ENCODE data around the gene MYH10. TPM values are rescaled to one million over a fixed set of nuclear protein-coding genes. Genes with fewer than 3 reads are reported as not detected.
"Not testable (repeated sequence)": the region's sequence is repeated elsewhere in the genome, so short reads cannot be mapped to it uniquely, and the experiment has no call there.

MYH10 gene
- polyA plus RNA-seq (ENCODE audit: insufficient read length in 4 of 4) = 100 to 1,000 TPM; 244 to 428 (median 267) TPM

DNA sequence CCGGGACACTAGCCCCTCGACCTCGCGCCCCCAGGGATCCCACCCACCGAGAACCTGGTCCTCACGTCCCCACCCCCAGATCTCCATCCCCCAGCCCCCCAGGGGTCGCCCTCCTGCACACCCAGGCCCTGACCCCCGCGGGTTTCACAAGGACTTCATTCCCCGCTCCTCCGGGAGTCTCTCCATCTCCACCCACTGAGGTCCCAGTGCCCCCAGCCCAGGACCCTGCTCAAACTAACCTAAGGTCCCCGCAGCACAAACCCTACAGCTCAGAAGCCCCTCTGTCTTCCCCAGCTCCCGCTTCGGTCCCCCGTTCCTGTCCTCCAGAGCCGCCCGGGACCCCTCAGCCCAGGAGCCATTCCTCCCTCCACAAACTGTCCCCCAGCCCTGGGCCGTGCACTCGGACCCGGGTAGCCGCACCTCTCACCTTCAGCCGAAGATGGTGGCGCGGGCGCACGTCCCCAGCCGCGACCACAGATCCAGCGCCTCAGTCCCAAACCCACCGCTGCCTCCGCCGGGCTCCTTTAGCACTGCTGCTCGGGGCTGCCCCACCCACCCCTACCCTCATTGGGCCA lies at the start of gene MYH10:
TSS of gene MYH10 (minus strand) at position 499 of the 575 bp plus-strand sequence. CDS start 7,479 bp downstream, outside the sequence.
- no peak for DNase-seq (ENCODE audit: low read depth in 4 of 4, low spot score in 3 of 4)

DNA sequence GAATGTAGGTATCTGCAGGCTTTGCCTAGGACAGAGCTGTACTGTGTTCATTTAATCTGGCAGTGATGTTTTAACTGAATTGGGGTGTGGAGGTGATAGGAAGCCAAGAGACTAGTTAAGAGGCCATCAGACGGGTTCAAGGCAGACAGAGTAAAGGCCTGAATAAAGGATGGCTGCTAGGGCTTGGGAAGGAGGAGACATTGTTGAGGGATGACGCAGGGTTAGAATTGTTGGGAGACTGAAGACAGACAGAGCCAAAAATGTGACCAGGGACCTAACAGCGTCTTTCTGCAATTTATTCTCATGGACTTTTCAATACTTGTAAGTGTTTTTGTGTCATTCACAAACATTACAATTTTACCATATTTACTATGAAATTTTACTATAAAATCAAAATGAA lies 48.6 kb upstream of the MYH10 start:
- no peak for DNase-seq (ENCODE audit: low read depth in 4 of 4, low spot score in 3 of 4)

DNA sequence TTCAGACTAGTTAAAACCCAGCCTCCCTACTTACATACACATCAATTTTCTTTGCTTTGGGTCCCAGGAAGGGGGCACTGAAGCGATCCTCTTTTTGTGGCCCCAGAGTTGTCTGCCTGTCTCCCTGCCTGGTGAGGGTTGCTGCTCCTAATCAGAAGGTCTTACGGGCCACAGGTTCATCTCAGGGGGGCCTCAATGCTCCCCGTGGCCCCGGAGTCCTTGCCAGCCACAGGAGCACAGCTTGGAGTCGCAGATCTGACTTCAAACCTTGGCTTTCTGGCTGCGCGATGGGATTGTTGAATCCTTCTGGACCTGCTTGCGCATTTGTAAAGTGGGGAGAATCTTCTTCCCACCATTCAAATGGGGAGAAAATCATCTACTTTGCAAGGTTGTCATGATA lies 44.8 kb upstream of the MYH10 start:
- DNase-seq (ENCODE audit: low read depth in 4 of 4, low spot score in 3 of 4) = no peak

DNA sequence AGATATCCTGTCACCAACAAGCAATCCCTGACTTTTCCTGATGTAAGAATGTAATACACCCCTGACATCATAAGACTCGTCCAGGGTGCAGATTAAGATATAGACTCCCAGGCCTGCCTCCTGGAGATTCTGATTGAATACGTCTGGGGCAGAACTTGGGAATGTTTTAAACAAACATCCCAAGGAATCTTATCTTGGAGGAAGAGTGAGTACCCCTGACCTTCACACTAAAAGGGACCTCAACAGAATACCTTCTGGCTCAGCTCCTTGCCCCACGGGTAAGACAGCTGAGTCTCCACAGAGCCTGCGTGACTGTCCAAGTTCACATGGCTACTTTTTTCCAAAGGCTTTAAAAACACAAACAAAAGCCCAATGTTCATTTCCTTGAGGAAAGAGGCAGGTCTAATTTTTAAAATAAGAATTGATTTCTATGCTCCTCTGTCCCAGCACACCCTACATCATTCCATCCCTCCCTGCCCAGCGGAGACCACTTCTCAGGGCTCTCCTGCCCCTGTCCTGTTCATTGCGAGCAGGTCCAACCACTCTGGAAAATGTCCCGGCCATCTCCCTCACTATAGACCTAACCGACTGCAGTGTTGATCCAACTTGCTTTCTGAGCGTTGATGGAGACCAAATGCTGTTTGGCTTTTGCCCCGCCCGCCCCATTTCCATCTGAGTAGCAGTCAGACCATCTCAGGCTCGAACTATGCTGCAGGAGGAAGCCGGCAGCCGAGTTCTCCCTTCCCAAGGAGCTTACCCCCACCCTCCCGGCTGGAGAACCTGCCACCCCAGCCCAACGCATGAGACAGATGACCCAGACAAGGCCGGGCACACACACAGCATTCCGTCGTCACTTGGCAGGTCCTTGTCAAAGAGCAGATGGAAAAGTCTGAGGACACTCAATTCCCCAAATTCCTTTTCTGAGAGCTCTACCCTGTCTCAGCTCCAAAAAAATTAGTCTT lies 44.1 kb upstream of the MYH10 start:
- DNase-seq (ENCODE audit: low read depth in 4 of 4, low spot score in 3 of 4) = peak in 1 of 4 donors; percentile 55

DNA sequence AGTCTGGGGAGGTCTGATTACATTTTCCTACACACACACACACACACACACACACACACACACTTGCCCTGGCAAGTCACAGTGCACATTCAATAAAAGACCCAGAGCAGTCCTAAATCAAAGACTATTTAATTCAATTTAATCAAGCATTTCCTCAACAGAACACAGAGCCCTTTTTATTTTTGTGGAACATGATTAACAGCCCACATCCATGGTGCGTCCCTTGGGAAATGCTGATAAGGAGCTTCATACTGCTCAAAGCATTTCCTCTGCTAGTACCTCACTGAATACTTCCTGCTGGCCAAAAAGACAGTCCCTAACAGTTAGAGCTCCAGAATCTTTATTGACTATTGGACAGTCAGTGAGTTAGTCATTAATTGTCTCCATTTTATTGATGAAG lies 43.1 kb upstream of the MYH10 start:
- peak in 1 of 4 donors; percentile 50 for DNase-seq (ENCODE audit: low read depth in 4 of 4, low spot score in 3 of 4)

DNA sequence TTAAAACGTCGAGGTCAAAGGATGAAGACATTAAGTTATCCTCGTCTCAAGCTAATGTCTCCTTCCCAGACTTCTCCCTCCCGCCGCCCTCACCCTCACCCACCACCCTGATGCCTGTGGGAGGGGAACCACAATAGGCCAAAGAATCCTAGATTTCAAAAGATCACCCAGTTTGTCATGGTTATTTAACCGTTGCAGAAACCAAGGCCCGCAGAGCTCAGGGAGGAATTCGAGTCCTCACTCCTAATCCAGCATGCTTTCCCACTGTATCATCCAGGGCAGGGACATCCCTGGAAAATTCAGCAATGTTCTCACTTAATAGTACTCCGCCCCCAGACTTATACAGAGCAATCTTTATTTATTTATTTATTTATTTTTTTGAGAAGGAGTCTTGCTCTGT lies 41.8 kb upstream of the MYH10 start:
- no peak for DNase-seq (ENCODE audit: low read depth in 4 of 4, low spot score in 3 of 4)

DNA sequence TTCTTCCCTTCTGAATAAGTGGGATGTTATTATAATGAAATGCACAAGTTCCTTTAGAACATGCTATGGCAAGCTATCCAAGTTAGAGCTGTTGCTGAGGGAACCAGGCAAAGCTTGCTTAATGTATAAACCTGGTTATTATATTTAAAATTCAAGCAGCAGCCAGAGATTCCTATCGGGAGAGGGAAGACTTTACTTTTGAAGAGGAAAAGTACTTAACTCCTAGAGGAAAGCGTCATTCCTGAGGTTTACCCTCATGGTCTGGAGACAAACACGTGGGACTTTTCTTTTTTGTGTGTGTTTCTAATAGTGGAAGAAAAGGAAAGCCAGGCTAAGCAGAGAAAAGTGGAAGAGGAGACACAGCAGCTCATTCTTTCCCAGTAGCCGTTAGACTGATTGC lies 39.9 kb upstream of the MYH10 start:
- no peak for DNase-seq (ENCODE audit: low read depth in 4 of 4, low spot score in 3 of 4)

DNA sequence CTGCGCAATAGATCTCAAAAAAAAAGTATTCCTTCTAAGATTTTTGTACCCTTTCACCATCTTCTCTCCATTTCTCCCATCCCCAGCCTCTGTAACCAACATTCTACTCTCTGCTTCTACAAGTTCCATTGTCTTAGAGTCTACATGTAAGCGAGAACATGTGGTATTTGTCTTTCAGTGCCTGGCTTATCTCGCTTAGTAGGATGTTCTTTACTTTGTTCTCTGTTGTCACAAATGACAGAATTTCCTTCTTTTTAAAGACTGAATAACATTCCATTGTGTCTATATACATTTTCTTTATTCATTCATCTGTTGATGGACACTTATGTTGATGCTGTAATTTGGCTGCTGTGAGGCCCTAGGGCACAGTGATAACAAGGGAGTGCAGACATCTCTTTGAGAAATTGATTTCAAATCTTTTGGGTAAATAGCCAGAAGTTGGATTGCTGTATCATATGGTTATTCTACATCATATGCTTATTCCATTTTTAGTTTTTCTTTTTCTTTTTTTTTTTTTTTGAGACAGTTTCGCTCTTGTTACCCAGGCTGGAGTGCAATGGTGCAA lies 37.7 kb upstream of the MYH10 start:
- no peak for DNase-seq (ENCODE audit: low read depth in 4 of 4, low spot score in 3 of 4)

DNA sequence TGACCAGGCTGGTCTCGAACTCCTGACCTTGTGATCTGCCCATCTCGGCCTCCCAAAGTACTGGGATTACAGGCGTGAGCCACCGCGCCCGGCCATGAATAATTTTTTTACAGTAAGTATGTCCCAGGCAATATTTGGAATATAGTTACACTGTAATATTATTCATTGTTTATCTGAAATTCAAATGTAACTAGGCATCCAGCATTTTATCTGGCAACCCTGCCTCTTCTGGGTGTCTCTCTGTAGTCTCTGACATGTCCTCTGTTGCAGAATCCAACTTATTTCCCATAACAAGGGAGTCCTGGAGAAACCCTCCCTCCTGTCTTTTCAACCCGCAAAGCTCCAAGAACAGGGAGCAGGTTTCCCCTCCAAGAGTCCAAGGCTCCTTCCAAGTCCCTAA lies 36.9 kb upstream of the MYH10 start:
- no peak for DNase-seq (ENCODE audit: low read depth in 4 of 4, low spot score in 3 of 4)

DNA sequence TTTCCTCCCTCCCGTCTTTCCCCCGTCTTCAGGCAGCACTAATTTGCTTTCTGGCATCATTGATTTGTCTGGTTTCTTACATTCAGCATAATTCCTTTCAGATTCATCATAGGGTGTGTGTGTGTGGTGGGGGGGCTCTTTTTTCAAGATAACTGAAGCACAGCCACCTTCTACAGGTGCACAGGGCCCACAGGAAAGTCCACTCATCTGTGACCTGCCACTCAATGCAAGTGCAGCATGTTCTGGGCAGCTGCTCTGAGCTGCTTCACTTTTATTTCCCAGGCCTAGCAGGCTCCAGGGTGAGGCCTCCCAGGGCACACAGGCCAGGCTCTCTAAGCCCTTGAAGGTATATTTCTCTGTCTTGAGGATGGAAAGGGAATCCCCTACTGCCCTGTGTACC lies 35.2 kb upstream of the MYH10 start:
- DNase-seq (ENCODE audit: low read depth in 4 of 4, low spot score in 3 of 4) = no peak

DNA sequence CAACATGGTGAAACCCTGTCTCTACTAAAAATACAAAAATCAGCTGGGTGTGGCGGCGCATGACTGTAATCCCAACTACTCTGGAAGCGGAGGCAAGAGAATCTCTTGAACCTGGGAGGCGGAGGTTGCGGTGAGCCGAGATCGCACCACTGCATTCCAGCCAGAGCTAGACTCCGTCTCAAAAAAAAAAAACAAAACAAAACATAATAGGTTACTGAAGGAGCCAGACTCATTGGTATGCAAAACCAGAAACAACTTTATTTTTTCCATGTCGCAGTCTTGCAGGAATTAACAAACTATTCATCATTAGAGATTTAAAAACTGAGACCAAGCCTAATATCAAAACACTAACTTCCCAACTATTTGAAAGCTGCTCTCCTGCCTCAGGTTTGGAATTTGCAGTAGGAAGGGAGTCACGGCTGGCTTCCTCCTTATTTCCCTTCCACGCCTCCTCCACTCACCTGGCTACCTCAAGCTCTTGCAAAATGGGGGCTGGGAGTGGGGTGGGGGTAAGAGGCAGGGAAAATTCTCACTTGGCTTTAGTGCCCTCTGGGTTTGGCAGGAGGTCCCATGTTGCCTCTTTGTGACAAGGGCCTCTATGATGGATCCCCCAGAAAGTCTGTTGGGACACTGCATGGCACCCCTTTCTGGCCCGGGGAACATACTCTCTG lies 34.1 kb upstream of the MYH10 start:
- DNase-seq (ENCODE audit: low read depth in 4 of 4, low spot score in 3 of 4) = no peak

DNA sequence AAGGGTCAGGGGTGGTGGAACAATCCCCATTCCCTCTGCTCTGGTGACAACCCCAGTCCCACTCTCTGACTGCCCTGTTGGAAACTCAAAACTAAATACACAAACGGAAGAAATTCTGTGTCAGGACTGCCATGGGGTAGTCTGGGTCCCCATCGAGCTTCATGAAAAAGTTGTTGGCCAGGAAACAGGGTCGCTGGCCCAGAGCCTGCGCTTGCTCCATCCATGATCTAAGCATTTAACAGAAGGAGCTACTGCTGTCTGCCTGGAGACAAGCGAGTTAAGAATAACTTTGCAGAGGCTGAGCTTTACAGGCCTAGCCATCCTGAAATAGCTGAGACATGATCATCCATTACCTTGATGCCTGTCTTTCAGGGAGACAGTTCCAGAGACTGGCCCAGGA lies 32.4 kb upstream of the MYH10 start:
- DNase-seq (ENCODE audit: low read depth in 4 of 4, low spot score in 3 of 4) = no peak

DNA sequence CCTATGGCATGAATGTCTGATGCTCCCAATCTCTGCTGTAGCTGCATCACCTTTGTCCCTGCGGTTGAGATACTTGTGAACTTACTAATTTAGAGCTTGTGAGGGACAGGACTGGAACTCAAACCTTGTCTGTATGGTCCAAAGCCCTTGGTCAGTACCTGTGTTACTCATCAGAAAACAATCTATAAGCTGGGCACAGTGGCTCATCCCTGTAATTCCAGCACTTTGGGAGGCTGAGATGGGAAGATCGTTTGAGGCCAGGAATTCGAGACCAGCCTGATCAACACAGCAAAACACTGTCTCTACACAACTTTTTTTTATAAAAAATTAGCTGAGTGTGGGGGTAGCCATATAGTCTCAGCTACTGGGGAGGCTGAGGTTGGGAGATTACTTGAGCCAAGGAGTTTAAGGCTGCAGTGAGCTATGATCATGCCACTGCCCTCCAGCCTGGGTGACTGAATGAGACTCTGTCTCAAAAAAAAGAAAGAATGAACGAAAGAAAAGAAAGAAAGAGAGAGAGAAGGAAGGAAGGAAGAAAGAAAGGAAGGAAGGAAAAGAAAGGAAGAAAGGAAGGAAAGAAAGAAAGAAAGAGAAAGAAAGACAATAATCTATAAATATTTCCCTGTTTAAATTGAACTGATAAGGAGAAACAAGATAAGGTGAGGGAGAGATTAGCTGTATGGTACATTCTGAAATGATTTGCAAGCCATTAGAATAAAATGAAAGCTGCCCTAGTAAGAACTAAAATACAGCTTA lies 31.7 kb upstream of the MYH10 start:
- DNase-seq (ENCODE audit: low read depth in 4 of 4, low spot score in 3 of 4) = no peak

DNA sequence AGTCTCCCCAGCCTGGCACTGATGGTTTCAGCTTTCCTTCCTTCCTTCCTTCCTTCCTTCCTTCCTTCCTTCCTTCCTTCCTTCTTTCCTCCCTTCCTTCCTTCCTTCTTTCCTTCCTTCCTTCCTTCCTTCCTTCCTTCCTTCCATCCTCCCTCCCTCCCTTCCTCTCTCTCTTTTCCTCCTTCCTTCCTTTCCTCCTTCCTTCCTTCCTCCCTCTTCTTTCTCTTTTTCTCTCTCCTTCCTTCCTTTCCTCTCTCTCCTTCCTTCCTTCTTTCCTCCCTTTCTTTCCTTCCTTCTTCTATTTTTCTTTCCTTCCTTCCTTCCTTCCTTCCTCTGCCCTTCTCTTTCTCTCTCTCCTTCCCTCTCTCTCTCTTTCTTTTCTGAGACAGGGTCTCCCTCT lies 30.2 kb upstream of the MYH10 start:
- DNase-seq (ENCODE audit: low read depth in 4 of 4, low spot score in 3 of 4) = not testable (repeated sequence)

DNA sequence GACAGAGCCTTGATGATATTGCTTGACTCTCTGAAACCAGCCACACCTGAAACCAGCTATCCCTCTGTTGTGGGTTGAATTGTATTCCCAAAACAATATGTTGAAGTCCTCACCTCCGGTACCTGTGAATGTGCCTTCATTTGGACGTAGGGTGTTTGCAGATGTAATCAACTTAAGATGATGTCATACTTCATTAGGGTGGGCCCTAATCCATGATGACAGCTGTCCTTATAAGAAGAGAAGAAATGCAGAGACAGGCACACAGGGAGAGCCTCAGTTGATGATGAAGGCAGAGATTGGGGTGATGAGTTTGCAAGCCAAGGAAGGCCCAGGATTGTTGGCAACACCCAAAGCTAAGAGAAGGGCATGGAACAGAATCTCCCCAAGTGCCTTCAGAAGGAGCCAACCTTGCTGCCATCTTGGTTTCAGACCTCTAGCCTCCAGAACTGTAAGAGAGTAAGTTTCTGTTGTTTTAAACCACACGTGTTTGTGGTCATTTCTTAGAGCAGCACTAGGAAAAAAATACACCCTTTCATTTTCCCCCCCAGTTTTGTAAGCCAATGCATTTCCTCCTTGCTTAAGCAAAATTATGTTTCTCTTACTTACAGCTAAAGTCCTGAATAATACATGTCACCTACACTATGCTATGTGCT lies 29.4 kb upstream of the MYH10 start:
- DNase-seq (ENCODE audit: low read depth in 4 of 4, low spot score in 3 of 4) = no peak

DNA sequence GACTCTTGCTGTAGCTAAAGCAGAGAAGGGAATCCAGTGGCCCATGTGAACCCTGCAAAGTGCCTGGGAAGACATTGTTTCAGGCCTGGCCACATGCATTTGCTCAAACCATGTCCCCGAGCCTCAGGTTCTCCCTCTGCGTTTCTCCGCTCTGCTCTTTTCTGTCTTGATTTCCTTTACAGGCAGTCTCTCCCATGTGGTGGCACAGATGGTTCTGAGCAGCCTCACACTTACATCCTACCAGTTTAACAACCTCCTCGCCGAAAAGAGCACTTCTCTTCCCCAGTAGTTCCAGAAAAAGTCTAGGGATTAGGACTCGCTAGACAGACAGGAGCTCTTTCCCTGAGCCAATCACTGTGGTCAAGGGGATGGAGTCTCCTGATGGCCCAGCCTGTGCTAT lies 28.3 kb upstream of the MYH10 start:
- DNase-seq (ENCODE audit: low read depth in 4 of 4, low spot score in 3 of 4) = no peak

DNA sequence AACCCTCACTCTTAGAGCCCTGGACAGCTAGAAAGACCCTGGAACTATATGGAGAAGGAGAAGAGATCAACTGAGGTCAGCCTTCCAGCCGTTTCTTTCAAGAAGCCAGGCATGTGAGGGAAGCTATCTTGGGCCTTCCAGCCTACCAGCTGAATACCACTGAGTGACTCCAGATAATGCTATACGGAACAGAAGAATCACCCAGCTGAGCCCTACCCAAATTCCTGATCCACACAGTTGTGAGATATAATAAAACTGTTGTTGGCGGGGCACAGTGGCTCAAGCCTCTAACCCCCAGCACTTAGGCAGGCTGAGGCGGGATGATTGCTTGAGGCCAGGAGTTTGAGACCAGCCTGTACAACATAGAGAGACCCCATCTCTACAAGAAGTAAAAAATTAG lies 26.2 kb upstream of the MYH10 start:
- DNase-seq (ENCODE audit: low read depth in 4 of 4, low spot score in 3 of 4) = no peak

DNA sequence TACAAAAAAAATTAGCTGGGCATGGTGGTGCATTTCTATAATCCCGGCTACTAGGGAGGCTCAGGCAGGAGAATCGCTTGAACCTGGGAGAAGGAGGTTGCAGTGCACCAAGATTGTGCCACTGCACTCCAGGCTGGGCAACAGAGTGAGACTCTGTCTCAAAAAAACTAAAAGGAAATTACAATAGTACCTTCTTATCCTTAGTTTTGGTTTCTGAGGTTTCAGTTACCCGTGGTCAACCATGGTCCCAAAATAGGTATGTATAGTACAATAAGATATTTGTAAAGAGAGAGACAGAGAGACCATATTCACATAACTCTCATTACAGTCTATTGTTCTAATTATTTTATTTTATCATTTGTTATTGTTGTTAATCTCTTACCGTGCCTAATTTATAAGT lies 24.3 kb upstream of the MYH10 start:
- DNase-seq (ENCODE audit: low read depth in 4 of 4, low spot score in 3 of 4) = no peak

DNA sequence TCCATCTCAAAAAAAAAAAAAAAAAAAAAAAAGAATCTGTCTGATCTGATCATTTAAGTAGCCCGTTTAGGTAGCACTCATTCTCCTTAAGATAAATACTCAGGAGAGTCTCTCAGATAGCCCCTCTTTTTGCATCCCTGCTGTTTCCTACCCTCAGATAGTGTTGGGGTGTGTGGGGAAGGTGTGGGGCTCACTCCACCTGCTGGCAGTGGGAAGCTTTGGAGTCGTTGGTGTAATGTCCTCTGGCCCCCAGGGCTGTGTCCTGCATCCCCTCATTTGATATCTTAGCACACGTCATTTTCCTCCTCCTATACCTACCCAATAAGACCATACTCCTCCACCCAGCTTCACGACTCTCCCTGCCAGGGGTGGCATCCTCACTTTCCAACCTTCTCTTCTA lies 20.5 kb upstream of the MYH10 start:
- no peak for DNase-seq (ENCODE audit: low read depth in 4 of 4, low spot score in 3 of 4)

DNA sequence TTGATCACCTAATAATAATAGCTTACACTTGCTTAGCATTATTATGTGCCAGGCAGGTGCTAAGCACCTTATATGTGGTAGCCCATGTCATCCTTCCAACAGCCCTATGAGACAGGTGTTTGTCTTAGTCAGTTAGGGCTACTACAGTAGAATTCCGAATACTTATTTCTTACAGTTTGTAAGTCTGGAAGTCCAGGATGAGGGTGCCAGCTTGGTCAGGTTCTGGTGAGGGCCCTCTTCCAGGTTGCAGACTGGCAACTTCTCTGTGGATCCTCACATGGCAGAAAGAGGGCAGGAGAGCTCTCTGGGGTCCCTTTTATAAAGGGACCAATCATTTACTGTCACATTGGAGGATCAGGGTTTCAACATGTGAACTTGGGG lies 19.6 kb upstream of the MYH10 start:
- DNase-seq (ENCODE audit: low read depth in 4 of 4, low spot score in 3 of 4) = no peak

Data from left renal pelvis (tissue), 4 donors.